Measurements from ENCODE around the gene MRPL36.

The MRPL36 gene

GRCh38 chr5:1836176-1836890 lies 36.7 kb upstream of the MRPL36 start:
- Mint-ChIP-seq H3K27me3 (peaks cover 50% of the 10 kb centered on the region), H3K9me3 (no peaks in the 10 kb centered on the region), H3K4me3 (no peak overlapping the region), H3K4me1 (ENCODE audit: low read depth) (no peaks in the 10 kb centered on the region), H3K27ac (no peak overlapping the region), H3K36me3 (ENCODE audit: low read depth) (no peaks in the 10 kb centered on the region)
- DNase-seq, result no peak

DNA sequence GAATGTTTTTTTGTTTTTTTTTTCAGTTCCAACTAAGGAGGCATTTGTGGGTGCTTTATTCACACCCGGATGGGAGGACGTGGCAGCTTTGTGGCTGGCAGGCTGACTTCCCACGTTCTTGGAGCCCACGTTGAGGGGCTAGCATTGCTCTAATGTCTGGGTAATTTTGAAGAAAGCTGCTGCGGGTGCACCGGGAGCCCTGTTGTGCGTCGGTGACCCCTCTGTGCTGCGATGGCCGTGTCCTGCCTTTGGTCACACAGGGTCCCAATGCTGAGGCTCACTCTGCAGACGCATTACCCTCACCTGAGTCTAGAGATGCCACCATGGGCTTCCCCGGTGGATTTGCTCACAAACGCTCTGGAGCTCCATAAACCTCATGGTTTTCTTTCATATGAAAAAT lies 35.8 kb upstream of the MRPL36 start:
- Mint-ChIP-seq H3K36me3 (ENCODE audit: low read depth) (no peaks in the 10 kb centered on the region), H3K9me3 (no peaks in the 10 kb centered on the region), H3K27ac (no peak overlapping the region), H3K4me3 (no peak overlapping the region), H3K27me3 (peaks cover 41% of the 10 kb centered on the region), H3K4me1 (ENCODE audit: low read depth) (no peaks in the 10 kb centered on the region)
- no peak for DNase-seq

GRCh38 chr5:1834721-1835429 lies 35.2 kb upstream of the MRPL36 start:
- Mint-ChIP-seq H3K4me3 (no peak overlapping the region), H3K4me1 (ENCODE audit: low read depth) (no peaks in the 10 kb centered on the region), H3K27me3 (peaks cover 36% of the 10 kb centered on the region), H3K27ac (no peak overlapping the region), H3K36me3 (ENCODE audit: low read depth) (no peaks in the 10 kb centered on the region), H3K9me3 (no peaks in the 10 kb centered on the region)
- no peak for DNase-seq

DNA sequence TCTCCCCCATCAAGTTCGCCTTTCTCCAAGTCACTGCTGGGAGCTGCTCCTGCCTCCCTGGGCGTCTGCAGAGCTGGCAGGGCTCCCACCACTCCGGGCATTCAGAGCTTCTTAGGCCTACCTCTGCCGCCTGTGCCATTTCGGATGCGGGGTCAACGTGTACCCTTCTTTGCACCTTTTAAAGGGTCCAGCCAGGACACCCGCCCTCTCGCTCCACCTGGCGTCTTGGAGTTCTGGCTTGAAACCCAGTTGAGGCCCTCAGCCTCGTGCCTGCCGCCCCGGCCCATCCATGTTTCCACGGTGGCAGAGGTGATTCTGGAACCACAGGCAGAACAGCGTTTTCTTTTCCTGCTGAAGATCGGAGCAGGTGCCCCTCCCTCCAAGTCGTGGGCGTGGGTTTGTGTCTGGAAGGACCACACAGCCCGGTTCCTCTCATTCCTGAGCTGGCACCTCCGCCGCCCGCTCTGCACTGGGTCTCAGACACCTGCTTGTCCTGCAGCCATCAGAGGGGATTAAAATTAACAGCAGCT lies 34.5 kb upstream of the MRPL36 start:
- H3K4me3 Mint-ChIP-seq, result no peak overlapping the region
- no peaks in the 10 kb centered on the region for H3K36me3 Mint-ChIP-seq (ENCODE audit: low read depth)
- H3K27ac Mint-ChIP-seq, result no peak overlapping the region

GRCh38 chr5:1833264-1834021 lies 33.8 kb upstream of the MRPL36 start:
- no peak overlapping the region for H3K27ac Mint-ChIP-seq
- no peaks in the 10 kb centered on the region for H3K9me3 Mint-ChIP-seq
- no peaks in the 10 kb centered on the region for H3K4me1 Mint-ChIP-seq (ENCODE audit: low read depth)
- H3K36me3 Mint-ChIP-seq (ENCODE audit: low read depth), result no peaks in the 10 kb centered on the region
- DNase-seq, result no peak
- no peak overlapping the region for H3K4me3 Mint-ChIP-seq
- H3K27me3 Mint-ChIP-seq, result peaks cover 24% of the 10 kb centered on the region

More for the DNA sequence above, 34.5 kb upstream of the MRPL36 start:
- Mint-ChIP-seq H3K9me3 (no peaks in the 10 kb centered on the region), H3K4me1 (ENCODE audit: low read depth) (no peaks in the 10 kb centered on the region), H3K27me3 (peaks cover 28% of the 10 kb centered on the region)
- no peak for DNase-seq

- no peaks in the 10 kb centered on the region for H3K9me3 Mint-ChIP-seq
- no peak for DNase-seq
- H3K27me3 Mint-ChIP-seq, result peaks cover 21% of the 10 kb centered on the region
- no peak overlapping the region for H3K4me3 Mint-ChIP-seq
- no peaks in the 10 kb centered on the region for H3K36me3 Mint-ChIP-seq (ENCODE audit: low read depth)
- H3K27ac Mint-ChIP-seq, result no peak overlapping the region
- H3K4me1 Mint-ChIP-seq (ENCODE audit: low read depth), result no peaks in the 10 kb centered on the region
Measured at GRCh38 chr5:1832511-1833250, 33.0 kb upstream of the MRPL36 start.

GRCh38 chr5:1831677-1832313 lies 32.2 kb upstream of the MRPL36 start:
- Mint-ChIP-seq H3K4me1 (ENCODE audit: low read depth) (peaks cover 4% of the 10 kb centered on the region), H3K27me3 (peaks cover 21% of the 10 kb centered on the region), H3K4me3 (no peak overlapping the region), H3K36me3 (ENCODE audit: low read depth) (peaks cover 5% of the 10 kb centered on the region), H3K9me3 (no peaks in the 10 kb centered on the region), H3K27ac (no peak overlapping the region)
- DNase-seq, result no peak

DNA sequence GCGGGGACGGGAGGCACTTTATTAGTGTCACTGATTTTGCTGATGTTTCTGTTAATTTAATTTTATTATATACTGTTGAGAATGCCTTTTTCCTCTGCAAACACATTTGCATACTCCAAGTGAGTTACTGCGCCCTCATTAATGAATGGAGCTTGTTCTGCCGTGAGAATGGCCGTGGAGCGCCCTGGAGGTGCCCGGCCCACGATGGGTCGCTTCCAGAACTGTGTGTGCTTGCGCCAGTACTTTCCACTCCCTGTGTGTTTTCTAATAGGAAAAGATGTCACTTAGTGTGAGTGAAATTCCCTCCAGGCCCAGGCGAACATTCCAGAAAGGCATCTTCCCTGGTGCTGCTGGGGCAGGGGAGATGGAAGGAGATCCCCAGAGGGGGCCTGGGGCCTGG lies 31.6 kb upstream of the MRPL36 start:
- no peak for DNase-seq
- Mint-ChIP-seq H3K9me3 (no peaks in the 10 kb centered on the region), H3K4me3 (no peak overlapping the region), H3K4me1 (ENCODE audit: low read depth) (peaks cover 4% of the 10 kb centered on the region), H3K27ac (no peak overlapping the region), H3K27me3 (peaks cover 21% of the 10 kb centered on the region), H3K36me3 (ENCODE audit: low read depth) (peaks cover 7% of the 10 kb centered on the region)

GRCh38 chr5:1830571-1831228 lies 31.1 kb upstream of the MRPL36 start:
- Mint-ChIP-seq H3K36me3 (ENCODE audit: low read depth) (peaks cover 13% of the 10 kb centered on the region), H3K4me3 (no peak overlapping the region), H3K27me3 (peaks cover 21% of the 10 kb centered on the region), H3K9me3 (no peaks in the 10 kb centered on the region), H3K27ac (no peak overlapping the region), H3K4me1 (ENCODE audit: low read depth) (peaks cover 4% of the 10 kb centered on the region)
- no peak for DNase-seq

DNA sequence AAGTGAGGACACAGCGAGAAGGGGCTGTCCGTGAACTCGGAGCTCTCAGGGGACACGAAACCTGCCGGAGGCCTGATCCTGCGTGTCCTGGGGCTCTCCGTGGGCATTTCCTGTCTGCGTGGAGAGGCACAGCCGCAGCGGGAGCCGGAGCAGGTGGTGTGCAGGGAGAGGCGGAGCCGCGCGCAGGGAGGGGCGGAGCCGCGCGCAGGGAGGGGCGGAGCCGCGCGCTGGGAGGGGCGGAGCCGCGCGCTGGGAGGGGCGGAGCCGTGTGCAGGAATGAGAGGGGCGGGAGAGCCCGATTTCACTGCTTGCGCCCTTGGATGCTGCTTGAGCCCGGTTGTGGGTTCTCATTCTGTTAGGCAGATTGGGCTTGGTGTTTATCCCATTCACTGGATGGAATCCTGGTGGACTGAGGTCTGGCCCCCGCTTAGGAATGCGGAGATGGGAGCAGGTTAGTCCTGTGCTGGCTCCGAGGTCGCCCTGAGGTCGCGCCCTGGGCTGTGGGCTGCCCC lies 28.3 kb upstream of the MRPL36 start:
- H3K9me3 Mint-ChIP-seq, result no peaks in the 10 kb centered on the region
- peak; percentile 50 for DNase-seq
- H3K36me3 Mint-ChIP-seq (ENCODE audit: low read depth), result peaks cover 28% of the 10 kb centered on the region
- H3K27me3 Mint-ChIP-seq, result peaks cover 5% of the 10 kb centered on the region
- H3K27ac Mint-ChIP-seq, result no peak overlapping the region
- peaks cover 4% of the 10 kb centered on the region for H3K4me1 Mint-ChIP-seq (ENCODE audit: low read depth)
- no peak overlapping the region for H3K4me3 Mint-ChIP-seq

DNA sequence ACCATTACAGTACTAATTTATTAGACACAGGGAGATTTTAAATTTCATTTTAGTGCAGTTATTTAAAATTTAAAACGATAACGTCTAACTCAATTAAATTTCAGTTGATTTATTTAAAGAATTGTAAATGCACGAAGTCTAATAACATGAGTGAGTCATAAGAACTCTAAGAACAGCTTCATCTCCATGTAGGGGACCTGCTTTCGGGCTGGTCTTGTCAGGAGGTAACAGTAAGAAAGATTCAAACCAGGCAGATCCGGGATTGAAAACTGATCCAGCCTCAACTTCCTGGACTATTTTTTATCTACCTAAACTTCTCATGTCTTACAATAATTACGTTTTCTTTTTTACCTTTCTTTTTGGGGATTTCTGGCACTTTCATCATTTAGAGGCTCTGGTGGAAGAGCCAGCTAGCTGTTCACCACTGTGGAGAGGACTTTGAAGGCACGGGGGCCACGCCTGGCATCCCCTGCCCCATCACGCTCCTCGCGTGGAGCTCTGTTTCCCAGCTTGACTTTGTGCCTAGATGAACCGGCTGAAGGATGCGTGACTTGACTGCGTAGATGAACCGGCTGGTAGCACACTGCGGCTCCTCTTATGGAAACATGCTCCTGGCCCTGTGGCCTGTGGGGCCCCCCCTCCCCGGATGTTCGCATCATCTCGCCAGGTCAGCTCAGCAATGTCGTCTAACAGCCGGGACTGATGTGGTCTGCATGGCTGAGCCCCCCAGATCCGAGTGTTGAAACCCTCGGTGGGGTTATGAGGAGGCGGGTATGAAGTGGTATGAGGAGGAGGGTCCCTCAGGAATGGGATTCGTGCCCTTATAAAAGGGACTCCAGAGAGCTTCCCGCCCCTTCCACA lies 27.6 kb upstream of the MRPL36 start:
- DNase-seq, result no peak
- Mint-ChIP-seq H3K4me1 (ENCODE audit: low read depth) (peaks cover 4% of the 10 kb centered on the region), H3K36me3 (ENCODE audit: low read depth) (peaks cover 32% of the 10 kb centered on the region), H3K27ac (no peak overlapping the region), H3K9me3 (no peaks in the 10 kb centered on the region), H3K4me3 (no peak overlapping the region), H3K27me3 (peaks cover 1% of the 10 kb centered on the region)

DNA sequence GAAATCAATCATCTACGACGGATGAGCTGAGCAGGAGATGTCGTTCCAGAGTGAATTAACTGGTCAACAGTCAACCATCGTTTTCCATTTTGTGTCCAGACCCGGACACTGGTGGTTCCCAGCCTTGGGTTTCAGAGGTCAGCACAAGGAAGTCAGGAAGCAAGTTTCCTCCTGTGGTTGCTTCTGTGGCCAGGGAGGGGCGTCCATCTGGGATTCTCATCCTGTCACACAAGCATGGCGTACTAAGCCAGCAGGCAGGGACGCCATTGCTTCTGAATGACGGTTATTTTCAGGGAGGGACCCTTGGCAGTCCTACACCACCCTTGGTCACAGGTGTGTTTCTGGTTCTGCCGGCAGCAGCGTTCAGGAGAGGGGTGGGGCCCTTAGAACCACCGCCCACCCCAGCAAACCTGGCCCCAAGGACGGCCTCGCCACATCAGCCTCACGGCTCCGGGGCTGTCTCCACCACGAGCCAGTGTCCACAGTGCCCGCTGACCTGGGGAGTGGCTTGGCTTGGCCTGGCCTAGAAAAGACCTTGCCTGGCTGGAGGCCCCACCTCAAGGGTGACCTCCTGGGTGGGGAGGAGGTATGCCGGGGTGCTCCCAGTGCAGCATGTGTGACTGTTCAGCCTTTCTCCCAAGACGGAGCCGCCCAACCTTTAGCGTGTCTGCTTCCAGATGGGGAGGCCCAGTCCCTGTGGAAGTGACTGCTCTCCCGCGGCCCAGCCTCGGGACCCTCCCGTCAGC lies 26.8 kb upstream of the MRPL36 start:
- no peak overlapping the region for H3K27ac Mint-ChIP-seq
- no peak overlapping the region for H3K4me3 Mint-ChIP-seq
- H3K9me3 Mint-ChIP-seq, result no peaks in the 10 kb centered on the region
- no peak for DNase-seq
- H3K27me3 Mint-ChIP-seq, result no peaks in the 10 kb centered on the region
- H3K36me3 Mint-ChIP-seq (ENCODE audit: low read depth), result peaks cover 40% of the 10 kb centered on the region
- H3K4me1 Mint-ChIP-seq (ENCODE audit: low read depth), result peaks cover 4% of the 10 kb centered on the region
